Fibroblast of pulmonary artery (primary cell): ENCODE results near the gene NSMCE3.
A peak's percentile ranks its signal among the peaks of the same experiment; 100 is the strongest.

Experiments used
- DNase-seq: peaks from one replicate; pipeline ENCODE4 v3.0.0-alpha.2; 2010; ENCODE audit warnings: low read depth
- H3K4me3 ChIP-seq: replicated peaks from 2 replicates; pipeline ENCODE4 v1.5.1; 2011; ENCODE audit warnings: low read depth, mild to moderate bottlenecking, control low read depth, low read length, moderate library complexity
- TF ChIP-seq, protein P1 (sequence below): IDR thresholded peaks from 2 replicates; pipeline ENCODE4 v1.5.1; 2011; ENCODE audit warnings: mild to moderate bottlenecking, control low read depth, low read length, inconsistent platforms; ENCODE audit errors: missing control alignments

Gene NSMCE3

GRCh38 chr15:29283381-29283780 lies 13.8 kb upstream of the NSMCE3 start:
- no peak for DNase-seq
- TF ChIP-seq, protein P1, sequence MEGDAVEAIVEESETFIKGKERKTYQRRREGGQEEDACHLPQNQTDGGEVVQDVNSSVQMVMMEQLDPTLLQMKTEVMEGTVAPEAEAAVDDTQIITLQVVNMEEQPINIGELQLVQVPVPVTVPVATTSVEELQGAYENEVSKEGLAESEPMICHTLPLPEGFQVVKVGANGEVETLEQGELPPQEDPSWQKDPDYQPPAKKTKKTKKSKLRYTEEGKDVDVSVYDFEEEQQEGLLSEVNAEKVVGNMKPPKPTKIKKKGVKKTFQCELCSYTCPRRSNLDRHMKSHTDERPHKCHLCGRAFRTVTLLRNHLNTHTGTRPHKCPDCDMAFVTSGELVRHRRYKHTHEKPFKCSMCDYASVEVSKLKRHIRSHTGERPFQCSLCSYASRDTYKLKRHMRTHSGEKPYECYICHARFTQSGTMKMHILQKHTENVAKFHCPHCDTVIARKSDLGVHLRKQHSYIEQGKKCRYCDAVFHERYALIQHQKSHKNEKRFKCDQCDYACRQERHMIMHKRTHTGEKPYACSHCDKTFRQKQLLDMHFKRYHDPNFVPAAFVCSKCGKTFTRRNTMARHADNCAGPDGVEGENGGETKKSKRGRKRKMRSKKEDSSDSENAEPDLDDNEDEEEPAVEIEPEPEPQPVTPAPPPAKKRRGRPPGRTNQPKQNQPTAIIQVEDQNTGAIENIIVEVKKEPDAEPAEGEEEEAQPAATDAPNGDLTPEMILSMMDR: no peak
- H3K4me3 ChIP-seq: no peak overlapping the region

DNA sequence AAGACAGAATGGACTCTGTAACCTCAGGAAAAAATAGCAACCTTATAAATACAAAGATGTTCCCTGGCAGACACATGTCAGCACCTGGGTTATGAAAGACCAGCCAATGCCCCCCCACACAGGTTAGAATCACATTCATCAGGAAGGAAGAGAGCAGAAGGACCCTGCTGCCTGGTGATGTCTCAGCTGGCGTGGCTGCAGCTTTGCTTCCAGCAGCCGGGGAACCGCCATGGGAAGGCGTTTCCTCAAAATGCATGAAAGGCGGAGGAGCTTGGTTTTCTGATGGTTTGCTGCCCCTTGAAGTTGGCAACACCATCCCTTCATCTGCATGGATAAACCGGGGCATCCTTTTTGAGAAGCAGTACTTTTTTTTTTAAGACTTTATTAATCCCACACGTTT lies 10.9 kb upstream of the NSMCE3 start:
- H3K4me3 ChIP-seq: no peak overlapping the region
- no peak for DNase-seq
- TF ChIP-seq, protein P1: no peak

DNA sequence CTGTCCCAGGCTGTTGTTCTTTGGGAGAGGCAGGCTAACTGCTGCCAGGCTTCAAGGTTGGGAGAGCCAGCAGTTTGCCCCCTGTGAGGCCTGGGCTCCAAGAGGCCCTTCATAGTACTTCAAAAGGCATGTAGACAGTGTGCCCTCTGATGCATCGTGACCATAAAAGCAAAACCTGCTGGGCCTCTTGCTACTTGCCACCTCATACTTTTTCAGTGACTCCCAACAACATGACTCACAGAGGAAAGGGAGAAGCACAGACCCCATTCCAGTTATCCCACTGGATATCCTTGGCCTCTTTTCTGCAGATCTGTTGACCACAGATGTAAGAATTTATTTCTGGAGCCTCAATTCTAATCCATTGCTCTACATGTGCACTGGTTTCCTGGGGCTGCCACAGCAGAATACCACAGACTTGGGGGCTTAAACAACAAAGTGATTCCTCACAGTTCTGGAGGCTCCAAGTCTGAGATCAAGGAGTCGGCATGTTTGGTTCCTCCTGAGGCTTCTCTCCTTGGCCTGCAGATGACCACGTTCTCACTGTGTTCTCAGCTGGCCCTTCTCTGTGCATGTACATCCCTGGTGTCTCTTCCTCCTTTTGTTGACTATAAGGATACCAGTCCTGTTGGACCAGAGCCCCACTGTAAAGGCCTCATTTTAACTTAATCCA lies 8.9 kb upstream of the NSMCE3 start:
- TF ChIP-seq, protein P1: no peak
- DNase-seq: peak; percentile 53
- H3K4me3 ChIP-seq: no peak overlapping the region

DNA sequence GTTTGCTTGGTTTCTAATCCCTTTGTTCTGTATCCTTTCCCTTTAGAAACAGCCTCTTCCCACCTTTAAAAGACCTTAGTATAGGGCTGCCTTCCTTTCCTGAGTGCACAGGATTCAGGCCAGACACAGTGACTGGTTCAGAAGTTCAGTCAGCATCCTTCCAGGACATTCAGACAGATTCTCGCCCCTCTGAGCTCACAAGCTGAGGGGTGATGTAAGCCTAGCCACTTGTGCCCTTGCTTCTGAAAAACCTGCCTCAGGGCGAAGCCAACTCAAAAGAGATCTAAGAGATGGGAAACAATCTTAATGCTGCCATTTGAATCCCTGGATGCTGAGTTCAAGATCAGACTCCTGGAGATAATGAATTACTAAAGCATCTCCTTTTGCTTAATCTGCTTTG lies 6.7 kb upstream of the NSMCE3 start:
- H3K4me3 ChIP-seq: no peak overlapping the region
- TF ChIP-seq, protein P1: no peak
- no peak for DNase-seq

DNA sequence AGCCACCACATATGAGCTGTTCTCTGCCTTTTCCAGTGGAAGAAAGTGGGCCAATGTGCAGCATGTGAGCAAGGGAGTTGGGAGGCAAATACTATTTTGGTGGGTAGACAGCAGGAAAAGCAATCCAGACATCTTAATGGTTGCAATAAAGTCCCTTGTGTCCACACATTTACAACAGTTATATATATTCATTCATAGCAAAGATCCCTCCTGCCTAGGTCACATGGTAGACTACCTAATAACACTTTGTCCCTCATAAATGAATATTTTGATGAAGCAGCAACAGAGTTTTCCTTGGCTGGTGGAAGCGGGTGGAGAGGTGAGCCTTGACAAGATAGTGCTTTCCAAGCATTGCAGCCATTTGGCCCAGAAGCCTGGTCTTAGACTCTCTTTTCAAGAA lies 6.2 kb upstream of the NSMCE3 start:
- DNase-seq: no peak
- no peak overlapping the region for H3K4me3 ChIP-seq
- TF ChIP-seq, protein P1: no peak

DNA sequence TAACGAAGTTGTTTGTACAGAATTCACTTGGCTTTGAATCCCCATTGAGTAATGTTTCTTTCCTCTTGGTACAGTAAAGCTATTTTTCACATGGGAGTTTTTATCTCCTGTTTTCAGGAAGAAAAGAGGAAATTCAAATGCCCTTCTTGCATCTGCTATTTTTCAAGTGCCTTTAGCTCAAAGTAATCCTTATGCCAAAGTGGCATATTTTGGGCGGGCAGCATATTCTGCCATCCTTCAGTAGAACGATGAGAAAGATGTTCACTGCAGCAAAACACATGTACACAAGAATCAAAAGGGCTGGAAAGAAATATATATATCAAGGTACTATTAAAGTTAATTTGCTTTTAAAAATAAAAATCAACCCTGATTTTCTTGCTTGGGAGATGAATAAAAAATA lies 5.3 kb upstream of the NSMCE3 start:
- TF ChIP-seq, protein P1: no peak

DNA sequence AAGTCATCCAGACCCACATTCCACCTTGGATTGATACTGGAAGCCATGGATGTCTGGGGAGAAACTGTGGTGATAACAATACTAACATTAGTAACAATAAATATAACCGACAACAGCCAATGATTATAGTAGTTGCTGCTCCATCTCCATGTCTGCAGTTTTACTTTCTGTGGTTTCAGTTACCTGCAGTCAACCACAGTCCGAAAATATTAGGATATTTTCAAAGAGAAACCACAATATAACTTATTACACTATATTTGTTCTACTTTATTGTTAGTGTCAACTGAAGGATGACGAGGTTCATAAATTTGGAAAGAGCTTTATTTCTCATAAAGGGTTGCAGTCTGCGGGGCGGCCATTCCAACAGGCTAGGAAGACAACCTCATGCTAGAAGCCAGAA lies 2.6 kb upstream of the NSMCE3 start:
- DNase-seq: no peak
- TF ChIP-seq, protein P1: no peak
- H3K4me3 ChIP-seq: no peak overlapping the region

More for the DNA sequence above, 5.3 kb upstream of the NSMCE3 start:
- no peak for DNase-seq
- no peak overlapping the region for H3K4me3 ChIP-seq
